GM18505 (cell line): ENCODE data around the gene SEC23IP.
"Not testable (repeated sequence)": the region's sequence is repeated elsewhere in the genome, so short reads cannot be mapped to it uniquely, and the experiment has no call there.

Experiments used
- ATAC-seq: cut with Tn5 transposase; IDR thresholded peaks from one replicate; pipeline ENCODE4 v1.9.1; 2021; ENCODE audit not compliant: unreplicated experiment
- POLR2A ChIP-seq: IDR thresholded peaks from 4 replicates; pipeline ENCODE4 v1.6.1; 2011; ENCODE audit warnings: borderline replicate concordance; ENCODE audit not compliant: insufficient read depth, insufficient read length; ENCODE audit errors: extremely low read depth

SEC23IP gene

DNA sequence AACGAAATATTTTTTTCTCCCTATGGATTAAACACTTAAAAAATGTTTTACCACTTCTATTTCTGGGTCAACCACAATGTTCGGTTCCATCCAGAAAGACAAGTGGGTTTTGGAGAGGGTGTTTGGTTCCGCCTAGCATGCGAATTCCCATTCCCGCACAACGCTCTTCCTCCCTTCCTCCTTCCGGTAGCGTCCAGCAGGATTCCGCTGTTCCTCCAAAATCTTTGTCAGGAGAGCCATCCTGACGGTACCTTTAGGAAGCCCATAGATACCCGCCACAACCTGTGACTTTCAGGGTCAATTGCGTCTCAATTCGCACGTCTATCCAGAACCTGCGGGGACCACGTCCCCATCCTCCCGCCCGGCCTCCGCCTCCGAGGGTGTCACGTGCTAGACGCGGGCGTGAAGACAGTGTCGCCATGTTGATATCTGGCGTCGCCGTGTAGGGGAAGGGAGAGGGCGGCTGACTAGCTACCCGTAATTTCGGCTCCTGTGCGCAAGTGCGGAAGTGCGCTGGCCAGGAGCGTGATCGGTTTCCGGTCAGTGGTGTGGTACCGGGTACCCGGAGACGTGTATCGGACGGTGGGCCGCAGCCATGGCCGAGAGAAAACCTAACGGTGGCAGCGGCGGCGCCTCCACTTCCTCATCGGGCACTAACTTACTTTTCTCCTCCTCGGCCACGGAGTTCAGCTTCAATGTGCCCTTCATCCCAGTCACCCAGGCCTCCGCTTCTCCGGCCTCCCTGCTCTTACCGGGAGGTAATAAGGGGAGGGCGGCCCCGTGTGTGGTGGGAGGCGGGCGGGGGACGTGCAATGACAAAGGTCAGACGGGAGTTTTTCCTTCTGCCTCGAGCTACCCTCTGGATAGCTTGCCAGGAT, at the start of gene SEC23IP:
Gene SEC23IP (plus strand): TSS at position 543 of the 878 bp plus-strand sequence. CDS start 53 bp downstream, at position 596.
- peak; percentile 94 for TF ChIP-seq POLR2A
- peak; percentile 98 for ATAC-seq

DNA sequence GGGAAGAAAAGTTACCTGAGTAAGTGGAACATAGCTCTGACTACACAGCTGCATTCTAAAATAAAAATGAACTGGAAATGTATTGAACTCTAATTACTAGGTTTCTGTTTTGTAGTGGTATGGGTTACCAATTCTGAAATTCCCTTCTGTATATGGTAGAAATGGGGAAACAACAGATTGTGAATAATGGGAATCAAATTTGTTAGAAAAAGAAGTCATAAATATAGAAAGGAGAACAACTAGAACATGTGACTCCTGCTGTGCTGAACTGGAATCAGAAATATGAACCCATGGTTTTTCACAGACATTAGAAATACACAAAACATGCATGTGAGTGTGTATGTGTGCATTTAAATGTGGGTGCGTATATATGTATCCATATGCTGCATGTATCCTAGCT, 46.9 kb upstream of the SEC23IP start:
- TF ChIP-seq POLR2A, result no peak
- ATAC-seq, result no peak

DNA sequence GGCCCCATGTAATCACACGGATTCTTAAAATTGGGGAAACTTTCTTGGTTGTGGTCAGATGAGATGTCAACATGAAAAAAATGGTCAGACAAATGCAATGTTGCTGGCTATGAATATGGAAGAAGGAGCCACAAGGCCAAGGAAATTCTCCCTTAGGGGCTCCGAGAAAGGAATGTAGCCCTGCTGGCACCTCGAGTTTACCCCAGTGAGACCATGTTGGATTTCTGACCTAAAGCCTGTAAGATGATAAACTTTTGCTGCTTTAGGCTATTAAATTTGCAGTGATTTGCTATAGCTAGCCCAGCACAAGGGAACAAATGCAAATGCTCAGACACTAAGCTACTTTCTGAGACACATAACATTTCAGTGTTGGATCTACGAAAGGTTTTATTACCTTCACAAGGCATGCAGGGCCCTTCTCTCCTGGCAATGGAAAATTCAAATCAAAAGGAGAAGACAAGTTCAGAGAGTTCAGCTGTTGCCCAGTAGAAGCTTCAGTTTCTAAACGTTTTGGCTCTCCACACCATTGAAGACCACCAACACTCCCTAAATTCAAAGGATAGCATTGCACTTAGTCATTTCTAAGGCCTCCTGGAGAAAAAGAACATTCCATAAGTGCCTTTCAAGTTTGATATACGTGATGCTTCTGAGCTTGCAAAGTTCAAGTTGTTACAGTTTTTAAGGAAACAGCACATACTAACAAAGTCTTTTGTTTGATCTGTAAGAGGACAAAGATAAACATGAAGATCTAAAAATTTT, 43.3 kb upstream of the SEC23IP start:
- ATAC-seq, result no peak
- no peak for TF ChIP-seq POLR2A

DNA sequence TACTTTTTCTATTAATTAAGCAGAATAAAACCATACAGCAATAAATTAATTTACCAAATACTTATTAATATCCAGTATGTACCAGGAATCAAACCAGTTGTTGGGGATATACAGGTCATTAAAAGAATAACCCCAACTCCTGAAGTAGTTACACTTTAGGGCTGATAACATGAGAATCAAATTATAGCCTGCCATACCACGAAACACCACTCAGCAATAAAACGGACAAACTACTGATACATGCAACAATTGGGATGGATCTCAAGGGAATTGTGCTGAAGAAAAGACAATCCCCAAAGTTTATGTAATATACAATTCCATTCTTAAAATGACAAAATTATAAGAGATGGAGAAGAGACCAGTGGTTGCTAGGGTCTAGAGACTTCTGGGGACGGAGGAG, 42.6 kb upstream of the SEC23IP start:
- no peak for ATAC-seq
- TF ChIP-seq POLR2A, result no peak

DNA sequence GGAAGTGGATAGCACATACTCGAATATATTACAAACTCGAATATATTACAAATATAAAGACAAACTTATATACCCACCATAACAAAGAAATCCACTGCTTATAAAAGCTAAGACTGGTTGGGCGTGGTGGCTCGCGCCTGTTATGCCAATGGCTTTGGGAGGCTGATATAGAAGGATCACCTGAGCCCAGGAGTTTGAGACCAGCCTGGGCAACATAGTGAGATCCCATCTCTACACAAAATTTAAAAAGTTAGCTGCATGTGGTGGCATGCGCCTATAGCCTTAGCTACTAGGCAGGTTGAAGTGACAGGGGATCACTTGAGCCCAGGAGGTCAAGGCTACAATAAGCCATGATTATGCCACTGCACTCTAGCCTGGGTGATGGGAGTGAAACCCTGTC, 40.3 kb upstream of the SEC23IP start:
- no peak for ATAC-seq
- TF ChIP-seq POLR2A, result no peak

DNA sequence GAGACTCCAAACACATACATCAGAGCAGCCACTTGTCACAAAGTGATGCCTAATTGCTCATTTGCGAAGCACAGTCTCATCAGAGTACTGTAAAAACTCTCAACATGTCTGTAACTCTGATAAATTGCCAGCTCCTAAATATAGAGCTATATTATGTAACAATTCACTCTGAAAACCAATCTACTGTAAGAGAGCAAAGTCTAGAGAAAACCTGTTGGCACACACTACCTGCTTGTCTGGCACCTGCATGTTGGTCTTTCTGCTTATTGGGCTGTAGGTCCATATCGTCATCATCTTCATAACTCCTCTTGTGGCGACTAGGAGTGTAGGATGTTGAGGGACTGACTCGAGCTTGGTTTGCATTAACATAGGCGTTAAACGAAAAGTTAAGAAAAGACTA, 39.7 kb upstream of the SEC23IP start:
- no peak for ATAC-seq
- no peak for TF ChIP-seq POLR2A

DNA sequence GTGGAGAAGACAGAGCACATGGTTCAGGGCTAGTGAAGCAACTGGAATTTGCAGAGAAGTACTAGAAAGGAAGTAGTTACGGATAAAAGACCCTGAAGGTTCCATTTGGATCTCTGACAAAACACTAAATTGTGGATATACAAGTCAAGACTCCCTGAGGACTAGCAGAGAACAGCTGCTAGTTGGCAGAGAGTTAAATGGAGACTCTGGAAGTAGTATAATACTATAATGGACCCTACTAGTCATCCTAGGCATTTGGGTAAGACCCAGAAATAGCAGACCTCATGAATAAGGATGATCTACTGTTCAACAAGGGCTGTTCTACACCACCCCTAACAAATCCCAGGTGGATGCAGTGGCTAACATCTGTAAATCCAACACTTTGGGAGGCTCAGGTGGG, 39.0 kb upstream of the SEC23IP start:
- ATAC-seq, result no peak
- no peak for TF ChIP-seq POLR2A

DNA sequence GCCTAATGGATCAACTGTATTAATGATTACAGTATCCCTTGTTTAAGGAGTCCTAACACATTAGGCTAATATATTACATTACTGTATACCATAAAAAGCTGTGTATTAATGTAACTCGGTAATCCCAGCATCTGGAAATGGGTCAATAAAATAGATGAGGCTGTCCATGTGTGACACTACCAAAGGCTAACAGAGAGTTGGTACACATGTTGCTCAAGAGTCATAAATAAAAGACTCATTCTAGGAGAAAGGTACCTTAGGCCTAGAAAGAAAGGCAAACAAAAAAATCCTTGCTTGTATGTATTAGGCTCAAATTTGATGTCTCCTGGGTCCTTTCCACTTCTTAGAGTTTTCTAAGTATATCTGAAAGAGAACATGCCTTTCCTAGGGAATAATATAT, 34.5 kb upstream of the SEC23IP start:
- ATAC-seq, result no peak
- no peak for TF ChIP-seq POLR2A

DNA sequence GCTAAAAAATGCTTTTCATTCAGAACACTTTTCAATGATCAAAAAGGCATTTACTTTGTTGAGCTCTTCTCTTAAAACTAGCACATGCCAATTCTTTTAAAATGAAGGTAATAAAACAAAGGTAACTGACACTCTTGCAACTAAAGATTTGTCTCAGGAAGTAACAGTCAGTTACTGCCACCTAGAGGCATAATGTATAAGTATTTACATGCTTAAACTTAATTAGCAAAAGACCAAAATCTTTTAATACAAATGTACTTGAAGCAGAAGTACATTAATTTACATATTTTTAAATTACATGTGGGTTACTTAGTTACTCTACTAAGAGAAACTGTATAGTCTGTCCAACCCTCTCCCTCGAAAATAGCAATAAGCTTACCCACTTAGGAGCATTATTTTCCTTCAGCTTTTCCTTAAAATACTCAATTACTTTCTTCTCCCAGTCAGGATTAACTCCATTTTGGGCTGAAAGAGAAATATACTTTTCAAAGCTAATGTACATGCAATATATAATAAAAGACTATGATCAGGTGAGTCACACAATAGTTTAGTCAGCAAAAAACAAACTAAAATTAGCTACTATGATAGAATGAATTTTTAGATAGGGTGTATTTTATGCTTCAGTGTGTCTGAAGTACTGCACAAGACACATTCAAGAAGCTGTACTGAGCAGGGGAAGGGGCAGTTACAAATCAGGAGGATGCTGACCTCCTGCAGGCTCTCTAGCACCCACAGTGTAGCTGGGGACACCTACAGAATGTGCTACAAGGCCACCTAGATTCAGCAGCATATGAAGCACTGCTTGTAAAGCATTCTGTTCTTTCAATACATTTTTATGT, 32.9 kb upstream of the SEC23IP start:
- TF ChIP-seq POLR2A, result no peak
- ATAC-seq, result no peak

DNA sequence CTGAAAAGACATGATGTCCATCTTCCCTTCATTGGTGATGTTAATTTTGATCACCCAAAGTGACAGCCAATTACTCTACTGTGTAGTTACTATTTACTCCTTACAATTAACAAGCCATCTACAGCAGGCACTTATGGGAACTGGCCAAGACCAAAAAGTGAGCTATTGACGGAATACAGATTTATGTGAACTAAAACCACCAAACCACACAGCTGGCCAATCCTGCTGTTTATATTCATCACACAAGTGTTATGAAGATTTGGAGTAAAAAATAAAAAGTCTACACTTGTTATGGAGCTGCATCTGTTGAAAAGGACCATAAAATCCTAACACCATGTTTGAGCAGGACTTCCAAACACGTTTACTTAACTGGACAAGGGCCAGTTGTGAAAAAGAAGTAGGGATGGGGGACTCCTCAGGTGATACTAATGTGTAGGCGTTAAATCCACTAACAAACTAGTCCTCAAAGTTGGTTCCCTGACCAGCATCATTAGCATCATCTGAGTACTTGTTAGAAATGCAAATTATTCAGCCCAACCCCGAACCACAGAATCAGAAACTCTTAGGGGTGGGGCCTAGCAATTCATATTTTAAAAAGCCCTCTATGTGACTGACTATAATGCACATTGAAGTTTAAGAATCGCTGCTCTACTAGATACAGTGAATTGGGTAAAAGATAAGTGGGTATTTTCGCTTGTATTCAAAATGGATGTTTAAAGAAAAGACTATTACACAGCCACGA, 31.5 kb upstream of the SEC23IP start:
- no peak for ATAC-seq
- no peak for TF ChIP-seq POLR2A

DNA sequence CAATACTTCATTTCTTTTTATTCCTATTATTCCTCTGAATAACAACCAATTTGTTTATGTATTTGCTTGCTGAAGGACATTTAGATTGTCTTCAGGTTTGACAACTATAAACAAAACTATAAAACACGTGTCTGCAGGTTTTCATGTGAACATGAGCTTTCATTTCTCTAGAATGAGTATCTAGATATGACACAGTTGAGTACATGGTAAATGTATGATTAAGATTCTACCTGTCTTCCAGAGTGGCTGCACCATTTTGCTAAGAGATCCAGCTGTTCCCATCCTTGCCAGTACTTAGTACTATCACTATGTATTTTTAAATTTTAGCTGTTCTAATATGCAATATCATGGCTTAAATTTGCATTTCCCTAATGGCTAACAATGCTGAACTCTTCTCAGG, 30.0 kb upstream of the SEC23IP start:
- TF ChIP-seq POLR2A, result no peak
- no peak for ATAC-seq

DNA sequence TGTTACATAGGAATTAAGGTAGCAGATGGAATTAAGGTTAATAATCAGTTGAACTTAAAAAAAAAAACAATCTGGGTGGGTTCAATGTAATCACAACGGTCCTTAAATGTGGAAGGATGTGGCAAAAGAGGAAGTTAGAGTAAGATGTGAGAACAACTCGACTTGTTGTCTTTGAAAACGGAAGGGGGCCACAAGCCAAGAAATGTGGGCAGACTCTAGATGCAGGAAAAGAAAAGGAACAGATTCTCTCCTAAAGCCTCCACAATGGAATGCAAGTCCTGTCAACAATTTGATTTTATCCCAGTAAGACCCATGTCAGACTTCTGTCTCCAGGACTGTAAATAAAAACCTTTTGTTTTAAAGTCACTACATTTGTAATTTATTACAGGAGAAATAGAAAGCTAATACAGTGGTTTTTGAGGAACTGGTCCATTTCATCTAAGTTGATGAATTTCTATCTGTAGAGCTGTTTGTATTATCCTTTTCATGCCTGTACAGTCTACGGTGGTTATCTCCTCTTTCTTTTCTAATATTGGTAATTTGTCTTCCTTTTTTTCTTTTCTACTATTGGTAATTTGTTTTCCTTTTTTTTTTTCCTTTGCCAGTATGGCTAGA, 28.5 kb upstream of the SEC23IP start:
- TF ChIP-seq POLR2A, result no peak
- ATAC-seq, result no peak

DNA sequence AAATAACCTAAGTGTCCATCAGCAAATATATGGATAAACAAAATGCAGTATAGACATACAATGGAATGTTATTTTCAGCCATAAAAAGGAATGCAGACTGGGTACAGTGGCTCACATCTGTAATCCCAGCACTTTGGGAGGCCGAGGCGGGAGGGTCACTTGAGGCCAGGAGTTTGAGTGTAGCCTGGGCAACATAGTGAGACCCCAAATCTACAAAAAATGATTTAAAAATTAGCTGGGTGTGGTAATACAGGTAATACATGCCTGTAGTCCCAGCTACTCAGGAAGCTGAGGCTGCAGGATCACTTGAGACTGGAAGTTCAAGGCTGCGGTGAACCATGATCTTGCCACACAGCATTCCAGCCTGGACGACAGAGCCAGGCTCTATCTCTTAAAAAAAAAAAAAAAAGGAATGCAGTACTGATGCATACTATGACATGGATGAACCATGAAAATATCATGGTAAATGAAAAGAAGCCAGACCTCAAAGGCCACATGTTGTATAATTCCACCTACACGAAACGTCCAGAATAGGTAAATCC, 26.8 kb upstream of the SEC23IP start:
- ATAC-seq, result no peak
- TF ChIP-seq POLR2A, result no peak

DNA sequence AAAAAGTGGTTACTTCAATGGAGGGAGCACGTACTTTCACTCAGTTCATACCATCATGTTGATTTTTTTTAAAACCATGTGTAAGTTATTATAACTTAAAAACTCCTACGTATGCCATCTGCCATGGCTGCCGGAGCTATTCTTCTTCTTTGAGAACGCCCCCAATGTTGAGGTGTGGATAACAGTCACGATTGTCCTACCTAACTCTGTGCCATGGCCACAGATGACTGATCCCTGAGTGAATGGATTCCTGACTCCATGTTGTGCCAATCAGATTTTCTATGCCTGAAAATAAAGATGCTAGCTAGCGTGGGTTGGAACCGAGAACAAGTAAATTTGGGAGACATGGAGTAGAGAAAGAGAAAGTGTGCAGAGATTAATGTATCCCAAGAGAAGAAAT, 25.2 kb upstream of the SEC23IP start:
- ATAC-seq, result no peak
- no peak for TF ChIP-seq POLR2A

DNA sequence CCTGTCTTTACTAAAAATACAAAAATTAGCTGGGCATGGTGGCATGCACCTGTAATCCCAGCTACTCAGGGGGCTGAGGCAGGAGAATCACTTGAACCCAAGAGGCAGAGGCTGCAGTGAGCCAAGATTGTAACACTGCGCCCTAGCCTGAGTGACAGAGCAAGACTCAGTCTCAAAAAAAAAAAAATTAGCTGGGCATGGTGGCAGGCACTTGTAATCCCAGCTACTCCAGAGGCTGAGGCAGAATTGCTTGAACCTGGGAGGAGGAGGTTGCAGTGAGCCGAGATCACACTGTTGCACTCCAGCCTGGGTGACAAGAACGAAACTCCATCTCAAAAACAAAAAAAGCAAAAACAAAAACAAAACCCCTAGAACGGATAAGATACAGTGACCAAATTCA, 23.1 kb upstream of the SEC23IP start:
- ATAC-seq, result not testable (repeated sequence)
